ENCODE results near the gene DIP2C.

The DIP2C gene

GRCh38 chr10:543131-543530, 146.3 kb downstream of the DIP2C start:
- H3K36me3 ChIP-seq (ENCODE audit: insufficient read depth, low read length): no peaks in the 10 kb centered on the region
- peaks cover 12% of the 10 kb centered on the region for H3K27me3 ChIP-seq (ENCODE audit: insufficient read depth, low read length, poor library complexity, severe bottlenecking)
- H3K79me2 ChIP-seq (ENCODE audit: insufficient read depth, low read length): no peaks in the 10 kb centered on the region
- no peaks in the 10 kb centered on the region for H3F3A ChIP-seq (ENCODE audit: low read depth)
- TF ChIP-seq CTCF (conservative IDR thresholded peaks at IDR 0.05; ENCODE audit: low read length) (no peak), EZH2phosphoT487 (IDR thresholded peaks at IDR 0.05; ENCODE audit: borderline replicate concordance) (no peak)
- H2AFZ ChIP-seq (ENCODE audit: low read length): no peak overlapping the region
- H3K9me3 ChIP-seq (ENCODE audit: insufficient read depth, low read depth, low read length): no peaks in the 10 kb centered on the region
- no peaks in the 10 kb centered on the region for H4K20me1 ChIP-seq (ENCODE audit: insufficient read depth, low read length, poor library complexity, severe bottlenecking)
- H3K4me2 ChIP-seq (ENCODE audit: low read depth, low read length, poor library complexity, severe bottlenecking): no peak overlapping the region
- H3K9me2 ChIP-seq (replicated peaks; ENCODE audit: low read depth, low read length): no peaks in the 10 kb centered on the region
- no peak overlapping the region for H3K4me3 ChIP-seq (ENCODE audit: low read length, poor library complexity, severe bottlenecking)
- H3K9ac ChIP-seq (ENCODE audit: low read depth, low read length, poor library complexity, severe bottlenecking): no peak overlapping the region
- H3K4me1 ChIP-seq (ENCODE audit: insufficient read depth, low read length, poor library complexity, severe bottlenecking): no peaks in the 10 kb centered on the region

GRCh38 chr10:541750-542371, 147.6 kb downstream of the DIP2C start:
- Histone ChIP-seq H3K36me3 (ENCODE audit: insufficient read depth, low read length) (no peaks in the 10 kb centered on the region), H3K9me3 (ENCODE audit: insufficient read depth, low read depth, low read length) (no peaks in the 10 kb centered on the region), H2AFZ (ENCODE audit: low read length) (no peak overlapping the region), H3K4me1 (ENCODE audit: insufficient read depth, low read length, poor library complexity, severe bottlenecking) (no peaks in the 10 kb centered on the region), H3K9ac (ENCODE audit: low read depth, low read length, poor library complexity, severe bottlenecking) (no peak overlapping the region), H4K20me1 (ENCODE audit: insufficient read depth, low read length, poor library complexity, severe bottlenecking) (no peaks in the 10 kb centered on the region), H3K9me2 (replicated peaks; ENCODE audit: low read depth, low read length) (no peaks in the 10 kb centered on the region), H3K79me2 (ENCODE audit: insufficient read depth, low read length) (no peaks in the 10 kb centered on the region), H3K27me3 (ENCODE audit: insufficient read depth, low read length, poor library complexity, severe bottlenecking) (peaks cover 12% of the 10 kb centered on the region), H3K4me3 (ENCODE audit: low read length, poor library complexity, severe bottlenecking) (no peak overlapping the region), H3K4me2 (ENCODE audit: low read depth, low read length, poor library complexity, severe bottlenecking) (no peak overlapping the region), H3F3A (ENCODE audit: low read depth) (no peaks in the 10 kb centered on the region)
- TF ChIP-seq EZH2phosphoT487 (IDR thresholded peaks at IDR 0.05; ENCODE audit: borderline replicate concordance): no peak
- no peak for TF ChIP-seq CTCF (conservative IDR thresholded peaks at IDR 0.05; ENCODE audit: low read length)

- Histone ChIP-seq H3K4me3 (ENCODE audit: low read length, poor library complexity, severe bottlenecking) (no peak overlapping the region), H3K9me2 (replicated peaks; ENCODE audit: low read depth, low read length) (no peaks in the 10 kb centered on the region), H3K36me3 (ENCODE audit: insufficient read depth, low read length) (no peaks in the 10 kb centered on the region), H4K20me1 (ENCODE audit: insufficient read depth, low read length, poor library complexity, severe bottlenecking) (no peaks in the 10 kb centered on the region), H3K9me3 (ENCODE audit: insufficient read depth, low read depth, low read length) (no peaks in the 10 kb centered on the region), H3K9ac (ENCODE audit: low read depth, low read length, poor library complexity, severe bottlenecking) (no peak overlapping the region), H3K27me3 (ENCODE audit: insufficient read depth, low read length, poor library complexity, severe bottlenecking) (peaks cover 12% of the 10 kb centered on the region), H3K4me1 (ENCODE audit: insufficient read depth, low read length, poor library complexity, severe bottlenecking) (no peaks in the 10 kb centered on the region), H3K79me2 (ENCODE audit: insufficient read depth, low read length) (no peaks in the 10 kb centered on the region), H2AFZ (ENCODE audit: low read length) (no peak overlapping the region), H3K4me2 (ENCODE audit: low read depth, low read length, poor library complexity, severe bottlenecking) (no peak overlapping the region), H3F3A (ENCODE audit: low read depth) (no peaks in the 10 kb centered on the region)
- TF ChIP-seq CTCF (conservative IDR thresholded peaks at IDR 0.05; ENCODE audit: low read length) (no peak), EZH2phosphoT487 (IDR thresholded peaks at IDR 0.05; ENCODE audit: borderline replicate concordance) (no peak)
Observed at GRCh38 chr10:541041-541440, 148.4 kb downstream of the DIP2C start.

Measured in Loucy (cell line).